Left lung (tissue), 10 donors: ENCODE results near the gene PEAR1. TPM values are rescaled to one million over a fixed set of nuclear protein-coding genes. Genes with fewer than 3 reads are reported as not detected.
"Not testable (repeated sequence)": the region's sequence is repeated elsewhere in the genome, so short reads cannot be mapped to it uniquely, and the experiment has no call there.

Source experiments
- ATAC-seq: fragments of 200-7000 bp; cut with Tn5 transposase; one replicate; pipeline ENCODE4 v1.9.1; 2020; ENCODE audit warnings: moderate library complexity
- DNase-seq, 4 donors: peaks; one replicate each; pipeline ENCODE4 v3.0.0-alpha.2; 2013 to 2020
- H3K27ac ChIP-seq, 2 donors: fragments of 200-600 bp; sonication (generic) in 1 of 2; one replicate each; pipeline versions ENCODE4 v1.5.0 to v1.8.0; 2020 to 2021
- H3K27me3 ChIP-seq, 2 donors: fragments of 200-600 bp; sonication (generic) in 1 of 2; one replicate each; pipeline versions ENCODE4 v1.5.0 to v1.8.0; 2020 to 2021
- H3K36me3 ChIP-seq, 2 donors: fragments of 200-600 bp; sonication (generic) in 1 of 2; one replicate each; pipeline versions ENCODE4 v1.5.0 to v1.8.0; 2020 to 2021
- H3K4me1 ChIP-seq, 2 donors: fragments of 200-600 bp; one replicate each; pipeline ENCODE4 v1.8.0; 2021
- H3K4me3 ChIP-seq, 2 donors: fragments of 200-600 bp; sonication (generic) in 1 of 2; one replicate each; pipeline versions ENCODE4 v1.5.0 to v1.8.0; 2020 to 2021; ENCODE audit warnings: mild to moderate bottlenecking in 1 of 2
- H3K9me3 ChIP-seq, 2 donors: fragments of 200-600 bp; sonication (generic) in 1 of 2; one replicate each; pipeline versions ENCODE4 v1.5.0 to v1.8.0; 2020 to 2021
- CTCF ChIP-seq, 2 donors: fragments of 200-600 bp; sonication (generic) in 1 of 2; IDR thresholded peaks; one replicate each; pipeline versions ENCODE4 v1.5.0 to v1.8.0; 2021; ENCODE audit warnings: antibody characterized with exemption in 2 of 2
- intact Hi-C, 2 donors: fragments of 100-400 bp; cut with DNase I; formaldehyde crosslinking; loops; one replicate each; pipeline versions ENCODE4 v1.11.2 to v1.14.2; 2022
- polyA plus RNA-seq, 6 donors: library from polyadenylated mRNA; unstranded; fragments of 120-200 nt; gene quantifications; one replicate each; pipeline ENCODE4 v1.2.1, GENCODE V29; 2013; ENCODE audit not compliant: insufficient read length in 6 of 6
- total RNA-seq, 2 donors: library from RNA; stranded (reverse); fragmentation: NEBNext Ultra II Directional; extraction: Animal tissue kit (Norgen Biotek cat#: 25700); gene quantifications; one replicate each; pipeline ENCODE4 v1.2.1, GENCODE V29; 2021
- donor health status: DM: no; HTN: yes; CAD: no.
- donor health status: DM: no; HTN: no; CAD: no.

The PEAR1 gene
- total and polyA plus RNA-seq, 8 donors: 10.6 to 30.1 (median 28.3) TPM

DNA sequence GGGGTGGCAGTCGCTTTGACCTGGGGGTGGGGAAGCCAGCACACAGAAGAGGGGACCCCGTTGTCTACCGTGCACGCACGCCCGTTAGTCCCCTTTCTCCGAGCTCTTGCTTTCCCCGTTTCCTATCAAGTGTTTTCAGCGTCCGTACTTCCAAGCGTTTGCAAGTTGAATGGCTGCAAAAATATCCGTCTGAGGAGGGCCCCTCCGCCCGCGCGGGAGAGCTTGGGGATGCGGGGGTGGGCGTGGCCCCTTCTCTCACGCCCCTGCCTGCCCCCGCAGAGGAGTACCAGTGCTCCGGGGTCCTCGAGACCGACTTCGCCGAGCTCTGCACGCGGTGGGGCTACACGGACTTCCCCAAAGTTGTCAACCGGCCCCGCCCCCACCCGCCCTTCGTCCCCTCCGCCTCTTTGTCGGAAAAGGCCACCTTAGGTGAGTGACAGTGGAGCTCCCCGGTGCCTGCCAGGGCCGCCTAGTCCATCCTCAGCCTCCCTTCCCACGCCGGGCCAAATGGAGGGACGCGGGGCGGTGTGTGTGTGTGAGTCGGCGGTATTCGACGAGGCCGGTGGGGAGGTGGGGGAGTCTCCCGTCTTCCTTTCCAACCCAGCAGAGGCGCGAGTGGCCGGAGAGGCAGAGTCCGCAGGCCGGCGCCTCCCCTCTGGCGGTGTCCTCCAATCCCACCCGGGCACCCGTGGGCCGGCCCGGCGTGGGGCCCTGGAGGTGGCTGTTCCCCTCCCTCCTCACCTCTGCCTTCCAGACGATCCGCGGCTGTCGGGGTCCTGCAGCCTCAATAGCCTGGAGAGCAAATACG is 30.4 kb downstream of the PEAR1 start:
- H3K27me3 ChIP-seq: peaks cover 68 to 100% of the 10 kb centered on the region in 2 donors
- ATAC-seq (no peak), DNase-seq (no peak)
- no peak overlapping the region for H3K27ac ChIP-seq
- H3K4me3 ChIP-seq: no peak overlapping the region
- TF ChIP-seq CTCF (IDR thresholded peaks at IDR 0.05): no peak
- H3K36me3 ChIP-seq: no peaks in the 10 kb centered on the region
- H3K4me1 ChIP-seq: peaks cover 23 to 46% of the 10 kb centered on the region in 2 donors
- no peaks in the 10 kb centered on the region for H3K9me3 ChIP-seq
- intact Hi-C loops: no loop called here

- ATAC-seq (no peak), DNase-seq (no peak)
- no peak overlapping the region for H3K4me3 ChIP-seq
- H3K4me1 ChIP-seq: peaks cover 23 to 46% of the 10 kb centered on the region in 2 donors
- H3K27ac ChIP-seq: no peak overlapping the region
- H3K36me3 ChIP-seq: no peaks in the 10 kb centered on the region
- peaks cover 71 to 100% of the 10 kb centered on the region in 2 donors for H3K27me3 ChIP-seq
- TF ChIP-seq CTCF (IDR thresholded peaks at IDR 0.05): no peak
- intact Hi-C loops: no loop called here
- H3K9me3 ChIP-seq: no peaks in the 10 kb centered on the region
These were observed 31.1 kb downstream of the PEAR1 start for GRCh38 chr1:156924478-156925153.

GRCh38 chr1:156925154-156926010 is 31.9 kb downstream of the PEAR1 start:
- Histone ChIP-seq H3K27ac (no peak overlapping the region), H3K36me3 (no peaks in the 10 kb centered on the region), H3K4me3 (no peak overlapping the region), H3K9me3 (no peaks in the 10 kb centered on the region), H3K27me3 (peaks cover 69 to 100% of the 10 kb centered on the region in 2 donors), H3K4me1 (peaks cover 20 to 43% of the 10 kb centered on the region in 2 donors)
- DNase-seq (no peak), ATAC-seq (no peak)
- no peak for TF ChIP-seq CTCF (IDR thresholded peaks at IDR 0.05)
- intact Hi-C loops: no loop called here

- Histone ChIP-seq H3K4me3 (no peak overlapping the region), H3K36me3 (no peaks in the 10 kb centered on the region), H3K27me3 (peaks cover 61 to 93% of the 10 kb centered on the region in 2 donors), H3K4me1 (peaks cover 17 to 43% of the 10 kb centered on the region in 2 donors), H3K27ac (no peak overlapping the region), H3K9me3 (no peaks in the 10 kb centered on the region)
- TF ChIP-seq CTCF (IDR thresholded peaks at IDR 0.05): no peak
- intact Hi-C loops: no loop called here
- peak; percentile 67 for ATAC-seq
- DNase-seq: peak in 3 of 4 donors; percentile 72 to 88 (median 77)
These were observed 32.7 kb downstream of the PEAR1 start for GRCh38 chr1:156926175-156926574.

GRCh38 chr1:156926695-156927094 is 33.2 kb downstream of the PEAR1 start:
- H3K36me3 ChIP-seq, H3K4me3 ChIP-seq, ATAC-seq, H3K27ac ChIP-seq, DNase-seq, intact Hi-C loops, H3K9me3 ChIP-seq: not testable (repeated sequence)
- Histone ChIP-seq H3K27me3 (peaks cover 58 to 88% of the 10 kb centered on the region in 2 donors), H3K4me1 (peaks cover 17 to 48% of the 10 kb centered on the region in 2 donors)
